D721Med (cell line): ENCODE results near the gene FGR.
"Not testable (repeated sequence)": the region's sequence is repeated elsewhere in the genome, so short reads cannot be mapped to it uniquely, and the experiment has no call there.

Experiments used
- DNase-seq: peaks from one replicate; pipeline ENCODE4 v3.0.0; 2011; ENCODE audit warnings: low spot score; ENCODE audit not compliant: insufficient read length
- FAIRE-seq: peaks from 2 replicates; lab custom pipeline; 2011; peaks lifted over from hg19 to GRCh38; lab: Jason Lieb, UNC
- TF ChIP-seq, protein P1 (sequence below): IDR thresholded peaks from 2 replicates; pipeline ENCODE4 v1.5.1; 2012; ENCODE audit warnings: mild to moderate bottlenecking, control low read depth; ENCODE audit not compliant: insufficient read depth; ENCODE audit errors: missing control alignments

Gene FGR

DNA sequence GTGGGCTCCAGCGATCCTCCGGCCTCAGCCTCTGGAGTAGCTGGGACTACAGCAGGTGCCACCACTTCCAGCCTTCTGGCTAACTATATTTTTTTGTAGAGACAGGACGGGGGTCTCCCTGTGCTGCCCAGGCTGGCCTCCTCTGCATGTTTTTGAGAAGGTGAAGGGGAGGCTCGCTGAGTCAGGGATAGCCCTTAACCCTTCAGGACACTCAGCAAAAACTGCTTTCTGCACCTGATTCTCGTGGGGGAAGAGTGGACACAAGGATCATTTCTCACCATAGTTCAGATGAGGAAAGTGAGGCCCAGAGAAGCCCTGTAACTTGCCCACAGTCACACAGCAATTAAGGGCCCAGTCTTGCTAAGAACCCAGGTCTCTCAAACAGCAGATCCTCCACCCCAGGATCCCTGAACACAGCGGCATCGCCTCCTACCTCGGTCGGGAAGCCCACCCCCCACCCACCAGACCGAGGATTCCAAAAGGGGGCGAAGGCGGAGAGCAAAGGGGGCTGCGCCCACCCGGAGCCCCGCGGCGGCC, 1.3 kb downstream of the FGR start:
- DNase-seq = no peak
- no peak for FAIRE-seq
- TF ChIP-seq, protein P1, sequence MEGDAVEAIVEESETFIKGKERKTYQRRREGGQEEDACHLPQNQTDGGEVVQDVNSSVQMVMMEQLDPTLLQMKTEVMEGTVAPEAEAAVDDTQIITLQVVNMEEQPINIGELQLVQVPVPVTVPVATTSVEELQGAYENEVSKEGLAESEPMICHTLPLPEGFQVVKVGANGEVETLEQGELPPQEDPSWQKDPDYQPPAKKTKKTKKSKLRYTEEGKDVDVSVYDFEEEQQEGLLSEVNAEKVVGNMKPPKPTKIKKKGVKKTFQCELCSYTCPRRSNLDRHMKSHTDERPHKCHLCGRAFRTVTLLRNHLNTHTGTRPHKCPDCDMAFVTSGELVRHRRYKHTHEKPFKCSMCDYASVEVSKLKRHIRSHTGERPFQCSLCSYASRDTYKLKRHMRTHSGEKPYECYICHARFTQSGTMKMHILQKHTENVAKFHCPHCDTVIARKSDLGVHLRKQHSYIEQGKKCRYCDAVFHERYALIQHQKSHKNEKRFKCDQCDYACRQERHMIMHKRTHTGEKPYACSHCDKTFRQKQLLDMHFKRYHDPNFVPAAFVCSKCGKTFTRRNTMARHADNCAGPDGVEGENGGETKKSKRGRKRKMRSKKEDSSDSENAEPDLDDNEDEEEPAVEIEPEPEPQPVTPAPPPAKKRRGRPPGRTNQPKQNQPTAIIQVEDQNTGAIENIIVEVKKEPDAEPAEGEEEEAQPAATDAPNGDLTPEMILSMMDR = no peak

DNA sequence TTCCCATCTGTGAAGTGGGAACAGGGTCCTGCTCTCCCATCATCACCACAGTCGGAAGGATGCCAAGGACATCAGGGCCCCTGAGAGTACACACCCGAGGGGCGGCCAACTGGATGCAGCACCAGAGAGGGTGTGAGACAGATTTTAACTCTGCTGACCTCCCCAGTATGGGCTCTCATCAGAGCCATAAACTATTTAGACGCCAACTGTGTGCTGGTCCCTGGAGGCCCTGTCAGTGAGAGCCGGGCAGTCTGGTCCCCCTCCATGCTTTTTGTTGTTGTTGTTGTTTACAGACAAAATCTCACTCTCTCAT, 1.7 kb downstream of the FGR start:
- FAIRE-seq (no peak), DNase-seq (no peak)
- TF ChIP-seq, protein P1 = no peak

DNA sequence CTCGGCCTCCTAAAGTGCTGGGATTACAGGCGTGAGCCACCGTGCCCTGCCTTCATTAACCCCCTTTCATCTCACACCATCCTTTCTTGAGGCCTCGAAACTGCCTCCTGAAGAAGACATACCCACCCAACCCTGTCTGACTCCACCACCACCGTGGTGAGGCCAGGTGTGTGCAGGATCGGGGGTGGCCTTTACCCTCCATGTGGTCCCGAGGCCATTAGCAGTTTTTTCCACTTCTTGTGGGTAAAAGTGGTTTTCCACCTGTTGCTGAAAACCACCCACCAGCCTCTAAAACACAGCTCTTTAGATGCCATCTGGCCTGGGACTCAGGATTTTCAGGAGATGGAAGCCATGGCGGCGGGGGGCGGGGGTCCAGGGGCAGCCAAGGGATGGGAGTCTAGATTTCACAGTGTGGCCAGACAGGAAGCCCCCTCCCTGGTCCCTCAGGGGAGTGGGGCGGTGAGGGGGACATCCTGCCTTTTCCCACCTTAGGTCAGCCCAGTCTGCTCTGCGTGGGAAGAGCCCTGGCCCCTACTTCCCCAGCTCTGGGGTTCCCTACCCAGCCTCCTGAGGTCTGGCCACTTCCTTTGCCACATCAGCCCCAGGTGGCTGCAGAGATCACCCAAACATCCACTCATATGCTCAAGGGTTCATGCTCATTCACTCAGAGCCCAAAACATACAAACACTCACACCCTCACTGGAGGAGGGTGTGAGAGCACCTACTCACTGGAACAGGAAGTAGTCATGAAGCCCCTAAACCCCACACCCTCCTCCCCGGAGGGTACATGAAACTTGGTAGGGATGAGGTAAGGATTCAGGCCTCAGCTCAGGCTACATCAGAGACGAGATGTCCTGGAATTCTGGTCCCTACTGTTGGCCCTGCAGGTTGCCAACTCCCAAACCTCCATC, 2.3 kb downstream of the FGR start:
- FAIRE-seq (no peak), DNase-seq (no peak)
- TF ChIP-seq, protein P1 = no peak

DNA sequence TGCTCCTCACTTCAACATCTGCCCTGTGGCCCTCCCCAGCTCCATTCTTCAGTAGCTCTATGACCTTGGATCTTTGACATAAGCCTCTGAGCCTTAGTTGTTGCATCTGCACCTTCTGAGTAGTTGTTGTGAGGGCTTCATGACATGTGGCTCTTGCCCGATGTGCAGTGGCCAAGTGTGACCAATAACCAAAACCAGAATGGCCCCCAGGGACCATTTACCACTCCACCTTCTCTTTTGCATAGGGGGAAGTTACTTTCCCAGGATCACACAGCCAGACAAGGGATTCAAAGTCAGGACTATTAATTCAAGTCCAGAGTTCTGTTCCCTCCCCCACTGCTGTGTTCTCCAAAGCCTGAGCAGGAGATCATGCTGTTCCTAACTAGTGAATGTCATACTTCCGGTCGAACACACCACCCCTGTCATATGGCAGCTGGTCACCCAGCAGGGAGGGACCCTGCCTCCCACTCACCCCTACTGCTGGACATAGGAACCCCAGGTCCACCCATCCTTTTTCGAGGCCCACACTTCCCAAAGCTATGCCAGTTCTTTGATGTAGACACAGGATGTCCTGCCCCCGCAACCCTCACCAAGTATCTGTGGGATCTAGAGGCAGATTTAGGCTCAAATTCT, 4.0 kb downstream of the FGR start:
- FAIRE-seq = no peak
- DNase-seq = no peak
- TF ChIP-seq, protein P1 = no peak

DNA sequence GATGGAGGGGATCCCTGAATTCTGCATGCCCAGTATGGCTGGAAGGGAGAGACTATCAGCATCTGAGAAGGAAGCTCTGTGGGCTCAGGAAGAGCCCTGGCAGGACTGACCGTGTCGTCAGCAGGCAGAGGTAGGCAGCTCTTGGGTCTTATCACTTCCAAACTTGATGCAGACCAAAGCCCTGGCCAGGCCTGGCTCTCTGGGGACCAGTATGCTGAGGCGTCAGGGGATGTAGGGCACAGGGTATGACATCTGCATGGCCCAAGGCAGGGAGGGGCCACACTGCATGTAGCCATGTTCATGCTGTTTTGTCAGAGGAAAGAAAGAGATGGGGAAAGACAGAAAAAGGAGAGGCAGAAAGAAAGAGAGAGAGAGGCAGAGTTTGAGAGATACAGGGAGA, 6.3 kb downstream of the FGR start:
- TF ChIP-seq, protein P1 = no peak
- DNase-seq = no peak

DNA sequence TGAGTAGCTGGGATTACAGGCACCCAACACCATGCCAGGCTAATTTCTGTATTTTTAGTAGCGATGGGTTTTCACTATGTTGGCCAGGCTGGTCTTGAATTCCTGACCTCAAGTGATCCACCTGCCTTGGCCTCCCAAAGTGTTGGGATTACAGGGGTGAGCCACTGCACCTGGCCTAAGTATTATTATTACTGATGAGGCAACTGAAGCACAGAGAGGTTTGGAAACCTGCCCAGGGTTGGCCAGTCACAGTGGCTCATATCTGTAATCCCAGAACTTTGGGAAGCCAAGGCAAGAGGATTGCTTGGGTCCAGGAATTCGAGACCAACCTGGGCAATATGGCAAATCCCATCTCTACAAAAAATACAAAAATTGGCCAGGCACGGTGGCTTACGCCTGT, 7.3 kb downstream of the FGR start:
- not testable (repeated sequence) for FAIRE-seq, DNase-seq

More for the DNA sequence above, 6.3 kb downstream of the FGR start:
- no peak for FAIRE-seq

DNA sequence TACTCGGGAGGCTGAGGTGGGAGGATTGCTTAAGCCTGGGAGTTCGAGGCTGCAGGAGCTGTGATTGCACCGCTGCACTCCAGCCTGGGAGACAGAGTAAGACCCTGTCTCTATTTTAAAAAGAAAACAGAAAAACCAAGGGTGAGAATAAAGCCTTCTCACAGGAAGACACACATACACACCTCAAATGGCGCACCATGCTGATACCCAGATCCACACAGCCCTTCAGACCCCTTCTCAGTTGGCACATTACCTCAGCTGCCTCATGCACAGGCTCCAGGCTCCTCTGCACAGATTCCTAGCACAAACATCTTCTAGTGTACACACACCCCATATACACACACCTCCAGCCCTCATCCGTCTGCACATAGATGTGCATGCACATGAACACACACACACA, 7.9 kb downstream of the FGR start:
- DNase-seq = no peak
- TF ChIP-seq, protein P1 = no peak
- no peak for FAIRE-seq
